Measurements from ENCODE around the gene B4GALT3.

B4GALT3 gene

DNA sequence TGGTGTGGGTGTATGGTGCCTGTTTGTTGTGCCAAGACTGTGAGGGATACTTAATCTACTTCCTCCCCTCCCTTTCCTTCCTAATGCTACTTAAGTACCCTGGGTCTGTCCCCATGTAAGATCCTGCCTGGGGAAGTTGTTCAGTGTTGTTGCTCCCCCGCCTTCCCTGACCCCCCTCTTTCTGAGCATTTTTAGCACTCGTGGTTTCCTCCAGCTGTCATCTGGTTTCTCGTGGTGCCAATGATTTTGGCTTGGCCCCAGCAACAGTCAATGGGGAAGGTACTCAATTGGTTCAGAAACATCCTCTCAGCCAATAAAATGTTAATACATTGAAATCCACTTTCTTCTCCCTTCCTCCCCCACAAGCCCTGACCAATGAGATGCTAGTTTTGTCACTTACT, 8.0 kb upstream of the B4GALT3 start:
- DNase-seq = peak; percentile 97

DNA sequence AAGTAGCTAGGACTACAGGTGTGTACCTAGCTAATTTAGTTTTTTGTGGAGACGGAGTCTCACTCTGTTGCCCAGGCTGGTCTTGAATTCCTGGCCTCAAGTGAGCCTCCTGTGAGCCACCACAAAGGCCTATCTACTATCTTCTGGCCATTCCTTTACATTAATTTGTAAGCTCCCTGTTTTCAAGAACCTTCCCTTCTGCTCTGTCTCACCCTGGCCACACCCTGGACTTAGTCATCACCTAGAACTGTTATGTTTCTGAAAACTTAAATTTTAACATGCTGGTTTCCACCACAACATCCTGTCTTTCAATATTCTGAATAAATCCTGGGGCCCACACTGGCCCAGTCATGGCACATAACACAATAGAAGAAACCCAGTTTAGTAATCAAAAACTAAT, 4.9 kb upstream of the B4GALT3 start:
- DNase-seq = no peak

DNA sequence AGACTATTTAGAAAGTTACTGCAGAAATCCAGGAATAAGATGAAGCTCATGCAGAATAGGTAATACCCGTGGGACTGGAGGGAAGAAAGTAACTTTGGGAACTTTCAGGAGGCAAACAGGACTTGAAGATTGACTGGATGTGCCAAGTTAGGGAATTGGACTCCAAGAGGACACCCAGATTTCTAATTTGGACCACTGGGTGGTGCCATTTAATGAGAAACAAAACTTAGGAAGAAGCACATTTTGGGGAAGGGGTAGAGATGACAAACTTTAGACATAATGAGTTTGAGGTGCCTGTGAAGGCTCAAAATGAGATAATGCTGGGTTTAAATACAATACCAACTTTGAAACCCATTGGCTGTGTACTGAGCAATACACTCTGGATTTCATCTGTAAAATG, 3.3 kb upstream of the B4GALT3 start:
- peak; percentile 22 for DNase-seq

DNA sequence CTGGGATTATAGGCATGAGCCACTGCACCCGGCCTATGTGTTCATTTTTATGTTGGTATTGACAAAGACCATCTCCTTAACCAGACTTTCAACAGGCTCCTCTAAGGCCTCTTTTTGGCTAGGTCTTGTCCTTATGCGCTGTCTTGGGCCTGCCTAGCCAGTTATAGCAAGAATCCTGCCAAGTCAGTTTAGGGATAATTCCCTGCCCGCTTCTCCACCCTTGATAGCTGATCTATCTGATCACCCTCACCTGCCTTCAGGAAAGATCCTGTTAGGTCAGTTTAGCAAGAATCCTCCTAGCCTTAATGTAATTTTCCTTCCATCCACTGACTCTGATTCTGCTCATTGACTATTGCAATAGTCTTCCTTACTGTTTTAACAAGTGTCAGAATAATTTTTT, 2.4 kb upstream of the B4GALT3 start:
- DNase-seq = no peak

DNA sequence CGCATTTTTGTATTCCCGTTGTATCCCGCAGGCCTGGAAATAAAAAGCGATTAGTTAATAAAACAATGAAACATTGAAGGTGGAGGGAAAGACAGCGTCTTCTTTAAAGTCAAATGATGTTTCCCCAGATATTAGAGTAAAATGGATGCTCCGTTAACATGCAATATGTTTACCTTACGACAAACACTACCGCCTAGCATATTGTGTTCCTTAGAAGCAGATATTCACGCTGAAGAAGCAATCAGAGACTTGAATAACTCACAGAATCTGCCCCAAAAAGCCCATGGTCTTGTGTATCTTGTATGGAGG, 583 bp upstream of the B4GALT3 start:
- DNase-seq = no peak

DNA sequence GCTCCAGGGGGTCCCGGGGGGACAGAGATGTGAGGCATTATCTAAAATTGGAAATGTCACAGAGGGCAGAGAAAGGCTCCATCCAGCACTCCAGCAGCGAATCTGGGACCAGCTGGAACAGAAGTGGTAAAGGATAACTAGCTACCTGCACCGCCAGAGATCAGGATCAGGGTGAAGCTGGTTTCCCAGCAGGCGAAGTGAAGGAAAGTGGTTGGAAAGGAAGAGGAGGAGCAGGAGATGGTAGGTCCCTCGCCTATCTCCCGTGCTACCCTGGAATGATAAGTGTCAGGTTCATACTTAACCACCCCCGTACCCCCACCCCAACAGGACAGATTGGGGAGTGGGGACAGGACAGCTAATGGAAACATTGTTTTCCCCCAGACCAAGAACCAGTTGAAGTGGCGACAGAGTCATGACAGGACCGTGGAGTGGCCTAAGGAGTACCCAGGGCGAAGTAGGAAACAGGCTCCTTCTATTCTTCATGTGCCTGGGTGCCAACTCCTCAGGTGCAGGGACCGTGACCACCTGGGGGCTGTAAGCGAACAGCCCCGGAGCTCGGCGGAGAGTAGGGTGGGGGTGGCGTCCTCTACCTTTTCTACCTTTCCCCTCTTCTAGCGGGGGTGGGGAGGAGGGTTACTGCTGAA, 717 bp downstream of the B4GALT3 start:
- no peak for DNase-seq

DNA sequence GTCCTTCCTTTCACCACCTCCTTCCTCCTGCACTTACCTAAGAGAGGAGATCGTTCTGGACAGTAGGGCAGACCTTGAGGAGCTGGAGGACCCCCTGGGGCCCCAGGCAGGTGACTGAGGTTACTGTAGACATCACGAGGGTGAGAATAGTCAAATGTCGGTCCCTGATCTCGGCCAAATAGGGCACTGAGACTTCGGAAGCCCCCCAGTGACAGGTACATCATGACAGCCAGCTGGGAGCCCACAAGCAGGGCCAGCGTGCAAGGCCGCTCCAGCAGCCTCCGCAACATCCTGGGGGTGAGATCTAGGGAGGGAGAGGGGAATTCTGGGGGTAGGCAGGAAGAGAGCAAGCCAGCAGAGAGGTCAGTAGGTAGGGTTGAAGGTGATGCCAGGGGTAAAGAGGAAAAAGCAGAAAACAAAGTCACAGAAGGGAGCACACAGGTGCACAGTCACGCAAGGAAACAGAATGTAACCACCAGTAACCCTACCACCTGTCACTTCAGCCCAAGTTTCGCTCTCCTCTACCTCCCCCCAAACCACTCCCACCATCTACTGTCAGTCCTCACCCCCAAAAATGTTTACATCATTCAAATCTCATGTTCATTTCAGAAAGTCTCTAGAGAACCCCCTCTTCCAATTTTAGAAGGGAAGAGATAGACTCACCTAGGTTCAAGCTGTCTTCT, 1.4 kb downstream of the B4GALT3 start:
- no peak for DNase-seq

DNA sequence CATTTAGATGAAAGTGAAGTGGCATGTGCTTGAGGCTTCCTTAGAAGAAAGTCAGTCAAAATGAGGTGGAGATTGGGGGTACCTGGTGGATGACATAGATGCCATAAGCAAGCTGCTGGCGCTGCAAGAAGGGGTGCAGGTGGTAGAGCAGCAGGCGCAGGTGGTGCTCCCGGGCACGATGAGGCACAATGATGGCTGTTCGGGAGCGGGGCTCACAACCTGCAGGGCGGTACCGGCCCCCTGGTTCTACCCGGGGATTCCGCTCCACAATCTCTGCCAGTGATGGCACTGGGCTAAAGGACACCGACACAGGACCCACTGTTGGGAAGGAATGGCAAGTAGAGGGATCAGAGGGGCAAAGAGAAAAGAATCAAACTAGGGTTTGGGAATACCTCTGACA, 2.4 kb downstream of the B4GALT3 start:
- DNase-seq = no peak

DNA sequence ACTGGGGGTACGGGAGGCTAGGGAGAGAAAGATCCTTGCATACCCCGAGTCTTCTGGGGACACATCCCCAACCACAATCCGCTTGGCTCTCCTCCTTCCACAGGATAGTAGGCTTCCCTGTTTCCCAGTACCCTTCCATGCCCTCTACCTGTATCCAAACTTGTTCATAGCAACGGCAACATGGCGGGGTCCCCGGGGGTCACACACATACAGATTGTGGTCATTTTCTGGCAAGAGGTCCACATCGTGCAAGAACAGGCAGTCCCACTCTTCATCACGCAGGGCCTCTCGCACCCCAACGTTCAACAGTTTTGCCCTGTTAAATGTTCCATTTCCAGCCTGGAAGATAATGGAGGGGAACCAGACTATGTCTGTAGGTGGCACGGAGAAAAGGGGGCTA, 3.6 kb downstream of the B4GALT3 start:
- DNase-seq = no peak

DNA sequence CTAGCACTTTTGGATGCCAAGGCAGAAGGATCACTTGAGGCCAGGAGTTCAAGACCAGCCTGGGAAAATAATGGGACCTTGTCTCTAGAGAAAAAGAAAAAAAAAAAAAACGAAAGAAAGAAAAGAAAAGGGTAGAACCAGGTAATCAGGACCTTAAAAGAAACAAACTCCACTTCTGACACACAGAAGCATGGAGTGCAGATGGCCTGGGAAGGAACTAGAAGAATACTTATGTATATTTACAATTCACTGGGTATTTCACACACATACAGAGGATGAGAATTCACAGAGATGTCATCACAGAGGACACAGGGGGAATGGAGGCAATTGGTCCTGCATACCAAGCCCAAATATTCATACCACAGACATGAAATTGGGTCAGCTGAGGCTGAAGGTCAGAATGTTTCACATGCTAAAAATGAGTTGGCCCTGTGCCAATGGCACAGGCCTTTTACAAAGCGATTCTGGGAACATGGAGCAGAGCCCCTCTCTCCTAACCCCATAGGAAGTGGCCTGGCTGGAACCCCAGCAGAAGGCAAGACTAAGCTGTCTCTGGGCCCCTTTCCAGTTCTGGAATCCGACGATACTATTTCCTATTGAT, 4.4 kb downstream of the B4GALT3 start:
- no peak for DNase-seq

DNA sequence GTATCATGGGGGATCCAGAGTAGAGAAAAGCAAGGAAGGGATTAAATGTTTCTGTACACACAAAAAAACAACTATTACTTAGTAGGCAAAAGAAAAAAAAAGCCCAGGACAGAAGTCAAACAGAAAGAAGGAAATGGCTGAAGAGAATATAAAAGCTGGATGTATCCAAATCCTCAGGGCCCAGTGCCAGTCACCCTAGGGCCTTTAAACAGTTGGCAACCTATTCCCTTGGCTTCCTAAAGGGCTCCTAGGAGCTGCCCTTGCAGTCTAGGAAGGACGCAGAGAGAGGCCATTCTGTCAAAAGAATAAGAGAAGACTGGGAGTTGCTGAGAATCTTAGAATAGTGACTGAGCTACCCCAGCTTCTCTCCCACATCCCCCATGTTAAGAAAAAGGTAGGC, 5.0 kb downstream of the B4GALT3 start:
- no peak for DNase-seq

DNA sequence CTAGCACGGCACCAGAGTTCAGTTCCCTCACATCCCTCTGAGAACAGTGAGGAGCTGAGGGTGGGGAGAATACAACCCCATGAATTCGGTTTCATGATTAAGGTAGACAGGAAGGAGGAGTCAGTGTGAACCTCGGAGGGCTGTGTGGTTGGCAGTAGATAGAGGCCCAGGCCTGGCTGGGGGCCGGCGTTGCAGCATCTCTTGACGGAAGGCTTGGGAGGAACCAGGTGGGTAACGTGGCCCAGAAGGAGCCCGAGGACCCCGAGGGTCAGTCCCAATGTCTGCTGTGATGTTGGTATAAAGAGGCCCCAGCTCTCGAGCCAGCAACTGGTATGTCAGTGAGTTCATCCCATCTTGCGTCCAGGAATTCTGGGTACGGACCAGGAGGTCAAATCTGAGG, 5.6 kb downstream of the B4GALT3 start:
- DNase-seq = no peak

DNA sequence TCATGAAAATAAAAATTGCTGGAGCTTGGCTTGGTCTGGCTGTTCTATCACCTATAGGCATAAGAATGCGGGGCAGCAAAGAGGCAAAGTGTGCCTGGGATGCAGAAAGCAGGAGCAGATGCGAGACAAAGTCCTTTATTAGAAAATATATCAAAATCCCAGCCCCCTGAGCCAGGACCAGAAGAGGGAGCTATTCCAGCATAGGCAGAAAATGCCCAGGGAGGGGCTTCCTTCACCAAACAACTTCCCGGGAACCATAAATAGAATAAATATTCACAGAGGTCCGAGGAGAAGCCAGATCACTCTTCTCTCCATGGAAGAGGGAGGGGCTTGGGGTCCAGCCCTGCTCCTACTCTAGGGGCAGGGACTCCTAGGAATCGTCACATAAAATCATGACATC, 6.1 kb downstream of the B4GALT3 start:
- DNase-seq = no peak

DNA sequence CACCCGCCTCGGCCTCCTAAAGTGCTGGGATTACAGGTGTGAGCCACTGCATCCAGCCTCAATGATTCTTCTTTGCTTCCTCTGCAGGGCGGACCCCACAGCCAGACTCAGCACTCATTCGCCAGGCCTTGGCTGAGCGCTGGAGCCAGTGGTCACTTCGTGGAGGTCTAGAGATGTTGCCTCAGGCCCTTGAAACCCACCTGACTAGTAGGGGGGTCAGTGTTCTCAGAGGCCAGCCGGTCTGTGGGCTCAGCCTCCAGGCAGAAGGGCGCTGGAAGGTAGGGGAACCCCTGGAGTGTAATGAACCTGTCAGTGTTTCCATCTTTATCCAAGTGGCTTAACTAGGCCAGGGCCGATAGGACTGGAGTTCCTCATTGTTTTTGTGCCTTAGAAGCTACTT, 8.4 kb downstream of the B4GALT3 start:
- DNase-seq = no peak

DNA sequence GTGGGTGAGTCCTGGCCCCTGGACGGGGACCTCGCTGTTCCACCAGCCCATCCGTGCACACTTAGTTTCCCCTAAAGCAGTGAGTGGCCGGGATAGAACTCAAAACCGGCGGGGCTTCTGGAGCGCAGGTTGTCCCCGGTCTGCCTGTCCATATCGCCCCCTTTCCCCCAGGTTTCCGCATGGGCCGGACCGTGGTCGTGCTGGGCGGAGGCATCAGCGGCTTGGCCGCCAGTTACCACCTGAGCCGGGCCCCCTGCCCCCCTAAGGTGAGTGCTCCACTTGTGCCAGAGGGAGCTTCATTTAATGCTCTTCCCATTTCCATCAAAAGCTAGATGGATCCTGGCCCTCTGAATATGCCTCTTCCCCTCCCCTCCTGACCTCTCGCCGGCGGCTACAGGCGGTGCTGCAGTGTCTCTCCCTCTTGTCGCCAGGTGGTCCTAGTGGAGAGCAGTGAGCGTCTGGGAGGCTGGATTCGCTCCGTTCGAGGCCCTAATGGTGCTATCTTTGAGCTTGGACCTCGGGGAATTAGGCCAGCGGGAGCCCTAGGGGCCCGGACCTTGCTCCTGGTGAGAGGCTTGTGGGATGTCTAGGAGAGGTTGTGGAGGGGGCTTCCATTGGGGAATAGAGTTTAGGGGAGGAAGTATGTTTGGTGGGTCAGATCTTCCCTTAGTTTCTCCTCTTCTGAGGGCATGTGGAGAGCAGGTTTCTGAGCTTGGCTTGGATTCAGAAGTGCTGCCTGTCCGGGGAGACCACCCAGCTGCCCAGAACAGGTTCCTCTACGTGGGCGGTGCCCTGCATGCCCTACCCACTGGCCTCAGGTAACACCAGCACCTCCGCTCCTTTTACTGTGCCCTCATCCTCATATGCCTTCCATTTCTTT, 10.4 kb downstream of the B4GALT3 start:
- DNase-seq = no peak

DNA sequence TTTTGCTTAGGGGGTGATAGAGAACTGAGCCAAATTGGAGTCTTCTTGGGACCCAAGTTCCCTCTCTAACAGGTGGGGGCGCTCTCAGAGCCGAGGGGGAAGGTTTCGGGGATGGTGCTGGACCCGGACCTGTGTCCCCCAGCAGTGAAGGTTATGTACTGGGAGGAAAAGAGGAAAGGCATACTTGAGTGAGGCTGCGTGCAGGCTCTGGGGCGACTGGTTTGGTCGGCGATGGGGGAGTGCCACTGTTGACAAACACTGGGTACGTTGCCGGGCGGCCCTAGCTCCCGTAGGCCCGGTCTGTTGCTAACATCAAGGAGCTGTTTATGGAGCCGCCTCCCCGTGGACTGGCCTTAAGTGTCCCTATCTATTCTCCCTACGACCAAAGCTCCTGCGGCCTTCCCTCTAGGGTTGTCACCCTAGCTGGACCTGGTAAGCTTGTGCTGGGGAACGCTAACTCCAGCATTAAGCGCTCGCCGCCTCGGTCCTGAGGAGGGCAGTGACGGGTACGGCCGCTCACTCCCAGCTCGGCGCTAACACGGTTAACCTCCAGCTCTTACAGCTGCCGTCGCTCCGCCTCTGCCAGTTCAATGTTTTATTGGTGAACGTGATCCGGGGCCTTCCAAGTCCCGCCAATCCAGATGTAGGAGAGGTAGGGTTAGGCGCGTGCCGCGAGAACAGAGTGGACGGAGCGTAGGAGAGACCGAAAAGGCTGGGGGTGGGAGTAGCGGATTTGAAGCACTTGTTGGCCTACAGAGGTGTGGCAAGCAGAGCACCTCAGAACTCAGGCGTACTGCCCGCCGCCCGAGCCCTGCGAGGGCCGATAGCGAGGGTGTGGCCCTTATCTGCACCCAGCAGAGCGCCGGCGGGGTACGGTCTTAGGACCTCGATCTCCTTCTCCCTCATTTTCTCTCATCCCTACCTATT, 11.3 kb downstream of the B4GALT3 start, which contains the start of gene PPOX:
TSS of gene PPOX (plus strand) at position 685 of the 927 bp plus-strand sequence. CDS start 422 bp downstream, outside the sequence.
- peak; percentile 96 for DNase-seq

DNA sequence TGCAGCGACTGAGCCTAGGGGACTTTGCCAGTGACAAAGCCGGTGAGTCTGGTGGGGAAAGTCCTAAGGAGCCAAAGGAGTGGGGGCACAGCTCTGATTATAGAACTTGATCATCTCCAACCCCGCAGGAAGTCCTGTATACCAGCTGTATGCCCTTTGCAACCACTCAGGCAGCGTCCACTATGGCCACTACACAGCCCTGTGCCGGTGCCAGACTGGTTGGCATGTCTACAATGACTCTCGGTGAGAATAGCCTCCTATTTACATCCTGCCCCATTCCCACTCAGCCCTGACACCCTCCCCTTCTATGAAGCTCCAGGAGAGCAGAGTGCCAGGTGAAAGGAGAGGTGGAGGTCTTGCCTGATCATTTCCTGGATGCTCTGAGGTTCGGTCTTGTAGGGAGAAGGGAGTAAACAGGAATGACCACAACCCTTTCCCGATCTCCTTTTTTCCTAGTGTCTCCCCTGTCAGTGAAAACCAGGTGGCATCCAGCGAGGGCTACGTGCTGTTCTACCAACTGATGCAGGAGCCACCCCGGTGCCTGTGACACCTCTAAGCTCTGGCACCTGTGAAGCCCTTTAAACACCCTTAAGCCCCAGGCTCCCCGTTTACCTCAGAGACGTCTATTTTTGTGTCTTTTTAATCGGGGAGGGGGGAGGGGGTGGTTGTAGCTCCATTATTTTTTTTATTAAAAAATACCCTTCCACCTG, 12.3 kb downstream of the B4GALT3 start:
- DNase-seq = no peak

DNA sequence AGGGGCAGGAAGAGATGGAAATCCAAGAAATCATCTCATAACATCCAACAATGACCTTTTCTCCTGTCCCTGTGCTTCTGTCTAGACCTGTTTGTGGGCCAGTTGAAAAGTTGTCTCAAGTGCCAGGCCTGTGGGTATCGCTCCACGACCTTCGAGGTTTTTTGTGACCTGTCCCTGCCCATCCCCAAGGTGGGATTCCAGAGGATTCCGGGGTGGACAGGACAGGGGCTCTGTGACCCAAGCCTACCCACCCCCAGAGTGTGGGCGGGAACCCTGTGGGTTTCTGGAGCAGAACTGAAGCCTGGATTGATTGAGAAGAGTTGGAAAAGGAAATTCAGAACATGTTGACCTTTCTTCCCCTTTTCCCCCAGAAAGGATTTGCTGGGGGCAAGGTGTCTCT, 13.5 kb downstream of the B4GALT3 start:
- no peak for DNase-seq

DNA sequence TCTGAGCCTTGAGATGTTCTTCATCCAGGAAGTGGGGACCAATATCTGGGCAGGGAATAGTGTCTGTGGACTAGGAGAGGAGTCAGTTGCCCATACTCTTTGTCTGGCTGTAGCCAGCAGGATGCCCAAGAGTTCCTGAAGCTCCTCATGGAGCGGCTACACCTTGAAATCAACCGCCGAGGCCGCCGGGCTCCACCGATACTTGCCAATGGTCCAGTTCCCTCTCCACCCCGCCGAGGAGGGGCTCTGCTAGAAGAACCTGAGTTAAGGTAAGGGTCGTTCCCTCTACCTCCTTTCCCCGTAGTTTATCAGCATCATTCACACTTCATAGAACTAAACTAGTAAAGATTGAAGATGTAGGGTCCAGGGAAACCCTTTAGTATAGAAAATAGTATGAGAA, 14.5 kb downstream of the B4GALT3 start:
- no peak for DNase-seq

DNA sequence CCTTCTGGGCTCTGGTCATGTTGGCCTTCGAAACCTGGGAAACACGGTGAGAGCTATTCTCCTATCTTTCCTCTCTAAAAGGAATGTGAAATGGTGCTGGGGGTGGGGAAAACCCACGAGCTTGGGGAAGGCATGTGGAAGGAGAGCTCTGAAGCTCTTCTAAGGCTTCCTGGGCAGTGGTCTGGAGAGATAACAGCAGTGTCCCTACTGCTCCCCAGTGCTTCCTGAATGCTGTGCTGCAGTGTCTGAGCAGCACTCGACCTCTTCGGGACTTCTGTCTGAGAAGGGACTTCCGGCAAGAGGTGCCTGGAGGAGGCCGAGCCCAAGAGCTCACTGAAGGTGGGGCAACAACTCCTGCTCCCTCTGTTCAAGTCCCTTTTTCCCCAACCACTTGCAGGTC, 15.3 kb downstream of the B4GALT3 start:
- DNase-seq = no peak

DNA sequence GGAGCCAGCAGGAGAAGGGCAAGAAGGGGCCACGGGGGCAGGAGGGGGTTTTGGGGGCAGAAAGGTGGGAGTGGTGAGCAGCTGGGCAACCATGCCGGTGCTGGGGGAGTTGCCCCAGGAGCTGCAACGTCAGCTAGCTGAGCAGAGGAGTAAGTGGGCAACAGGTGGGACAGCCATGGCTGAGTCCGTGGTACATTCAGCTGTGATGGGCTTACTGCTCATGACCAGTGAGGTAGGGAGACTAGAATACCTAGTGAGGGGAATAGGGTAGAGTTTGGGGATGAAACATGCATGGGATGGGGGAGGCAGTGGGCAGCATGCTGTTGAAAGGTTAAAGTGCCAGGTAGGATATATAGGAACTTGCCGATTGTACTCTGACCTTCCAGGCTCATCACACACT, 15.7 kb downstream of the B4GALT3 start:
- DNase-seq = no peak

DNA sequence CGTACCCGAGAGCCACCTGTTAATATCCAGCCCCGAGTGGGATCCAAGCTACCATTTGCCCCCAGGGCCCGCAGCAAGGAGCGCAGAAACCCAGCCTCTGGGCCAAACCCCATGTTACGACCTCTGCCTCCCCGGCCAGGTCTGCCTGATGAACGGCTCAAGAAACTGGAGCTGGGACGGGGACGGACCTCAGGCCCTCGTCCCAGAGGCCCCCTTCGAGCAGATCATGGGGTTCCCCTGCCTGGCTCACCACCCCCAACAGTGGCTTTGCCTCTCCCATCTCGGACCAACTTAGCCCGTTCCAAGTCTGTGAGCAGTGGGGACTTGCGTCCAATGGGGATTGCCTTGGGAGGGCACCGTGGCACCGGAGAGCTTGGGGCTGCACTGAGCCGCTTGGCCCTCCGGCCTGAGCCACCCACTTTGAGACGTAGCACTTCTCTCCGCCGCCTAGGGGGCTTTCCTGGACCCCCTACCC, 16.6 kb downstream of the B4GALT3 start:
- DNase-seq = no peak

Data from NCI-H446 treated with DMSO at 0.1 percent for 48 hours (cell line).